OCI-LY3 (cell line): Measurements from ENCODE around the gene SKOR1.

Experiments used
- H2AFZ ChIP-seq: fragments of 200-600, 300-600 bp; shearing (Covaris generic); 2 replicates; pipeline ENCODE4 v1.6.0; 2014; ENCODE audit warnings: antibody characterized with exemption, low read depth, low read length
- H3K27ac ChIP-seq: fragments of 200-600, 300-600 bp; sonication (generic); 2 replicates; pipeline ENCODE4 v1.5.1; 2014; ENCODE audit warnings: mild to moderate bottlenecking, low read length, moderate library complexity, mixed read lengths
- H3K27me3 ChIP-seq: fragments of 200-600, 300-600 bp; sonication (generic); 2 replicates; pipeline ENCODE4 v1.6.1; 2014; ENCODE audit warnings: low read depth, low read length, mixed read lengths
- H3K36me3 ChIP-seq: fragments of 200-600, 300-600 bp; sonication (generic); replicated peaks from 2 replicates; pipeline ENCODE3; 2014; ENCODE audit warnings: low read depth, low read length, mixed read lengths
- H3K4me1 ChIP-seq: fragments of 300-600, 200-600 bp; sonication (generic); 2 replicates; pipeline ENCODE4 v1.6.1; 2014; ENCODE audit warnings: low read length, mixed read lengths
- H3K4me2 ChIP-seq: fragments of 200-600, 300-600 bp; sonication (generic); 2 replicates; pipeline ENCODE4 v1.6.1; 2014; ENCODE audit warnings: low read length, mixed read lengths
- H3K4me3 ChIP-seq: fragments of 300-600, 200-600 bp; sonication (generic); 2 replicates; pipeline ENCODE4 v1.5.1; 2014; ENCODE audit warnings: antibody characterized with exemption, mild to moderate bottlenecking, low read length, moderate library complexity
- H3K79me2 ChIP-seq: fragments of 300-600, 200-600 bp; shearing (Covaris generic); 2 replicates; pipeline ENCODE4 v1.6.1; 2014; ENCODE audit warnings: mild to moderate bottlenecking, low read length, mixed read lengths
- H3K9ac ChIP-seq: fragments of 300-600, 200-600 bp; shearing (Covaris generic); 2 replicates; pipeline ENCODE4 v1.6.0; 2014; ENCODE audit warnings: mild to moderate bottlenecking, low read length, moderate library complexity
- H3K9me3 ChIP-seq: fragments of 200-600, 300-600 bp; shearing (Covaris generic); 2 replicates; pipeline ENCODE4 v1.6.1; 2014; ENCODE audit warnings: low read length, mixed read lengths; ENCODE audit not compliant: insufficient read depth
- H4K20me1 ChIP-seq: fragments of 200-600, 300-600 bp; sonication (generic); 2 replicates; pipeline ENCODE4 v1.6.1; 2016; ENCODE audit warnings: low read length, mixed read lengths; ENCODE audit not compliant: insufficient read depth
- EZH2phosphoT487 ChIP-seq: fragments of 200-600 bp; shearing (Covaris generic); IDR thresholded peaks from 2 replicates; pipeline ENCODE4 v1.6.1; 2018; ENCODE audit warnings: antibody characterized with exemption, mixed run types, low read depth
- TF ChIP-seq, protein P1 (sequence below): fragments of 200-600, 300-600 bp; sonication (generic); IDR thresholded peaks from 2 replicates; pipeline ENCODE4 v1.5.1; 2014; ENCODE audit warnings: antibody characterized with exemption, low read length, low read depth

The SKOR1 gene

DNA sequence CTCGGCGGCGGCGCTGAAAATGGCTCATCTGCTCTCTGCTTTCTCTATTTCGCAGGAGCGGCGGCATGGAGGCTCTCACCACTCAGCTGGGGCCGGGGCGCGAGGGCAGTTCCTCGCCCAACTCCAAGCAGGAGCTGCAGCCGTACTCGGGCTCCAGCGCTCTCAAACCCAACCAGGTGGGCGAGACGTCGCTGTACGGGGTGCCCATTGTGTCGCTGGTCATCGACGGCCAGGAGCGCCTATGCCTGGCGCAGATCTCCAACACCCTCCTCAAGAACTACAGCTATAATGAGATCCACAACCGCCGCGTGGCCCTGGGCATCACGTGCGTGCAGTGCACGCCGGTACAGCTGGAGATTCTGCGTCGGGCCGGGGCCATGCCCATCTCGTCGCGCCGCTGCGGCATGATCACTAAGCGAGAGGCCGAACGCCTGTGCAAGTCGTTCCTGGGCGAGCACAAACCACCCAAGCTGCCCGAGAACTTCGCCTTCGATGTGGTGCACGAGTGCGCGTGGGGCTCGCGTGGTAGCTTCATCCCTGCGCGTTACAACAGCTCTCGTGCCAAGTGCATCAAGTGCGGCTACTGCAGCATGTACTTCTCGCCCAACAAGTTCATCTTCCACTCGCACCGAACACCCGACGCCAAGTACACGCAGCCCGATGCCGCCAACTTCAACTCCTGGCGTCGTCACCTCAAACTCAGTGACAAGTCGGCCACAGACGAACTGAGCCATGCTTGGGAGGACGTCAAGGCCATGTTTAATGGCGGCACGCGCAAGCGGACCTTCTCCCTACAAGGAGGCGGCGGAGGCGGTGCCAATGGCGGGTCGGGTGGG, 790 bp downstream of the SKOR1 start:
- Histone ChIP-seq H3K79me2 (no peaks in the 10 kb centered on the region), H3K4me3 (no peak overlapping the region), H3K9me3 (no peaks in the 10 kb centered on the region), H3K4me2 (no peak overlapping the region), H3K4me1 (no peaks in the 10 kb centered on the region), H3K27ac (no peak overlapping the region), H4K20me1 (no peaks in the 10 kb centered on the region), H3K36me3 (no peaks in the 10 kb centered on the region), H3K9ac (no peak overlapping the region), H3K27me3 (no peaks in the 10 kb centered on the region), H2AFZ (no peak overlapping the region)
- no peak for TF ChIP-seq EZH2phosphoT487
- TF ChIP-seq, protein P1, sequence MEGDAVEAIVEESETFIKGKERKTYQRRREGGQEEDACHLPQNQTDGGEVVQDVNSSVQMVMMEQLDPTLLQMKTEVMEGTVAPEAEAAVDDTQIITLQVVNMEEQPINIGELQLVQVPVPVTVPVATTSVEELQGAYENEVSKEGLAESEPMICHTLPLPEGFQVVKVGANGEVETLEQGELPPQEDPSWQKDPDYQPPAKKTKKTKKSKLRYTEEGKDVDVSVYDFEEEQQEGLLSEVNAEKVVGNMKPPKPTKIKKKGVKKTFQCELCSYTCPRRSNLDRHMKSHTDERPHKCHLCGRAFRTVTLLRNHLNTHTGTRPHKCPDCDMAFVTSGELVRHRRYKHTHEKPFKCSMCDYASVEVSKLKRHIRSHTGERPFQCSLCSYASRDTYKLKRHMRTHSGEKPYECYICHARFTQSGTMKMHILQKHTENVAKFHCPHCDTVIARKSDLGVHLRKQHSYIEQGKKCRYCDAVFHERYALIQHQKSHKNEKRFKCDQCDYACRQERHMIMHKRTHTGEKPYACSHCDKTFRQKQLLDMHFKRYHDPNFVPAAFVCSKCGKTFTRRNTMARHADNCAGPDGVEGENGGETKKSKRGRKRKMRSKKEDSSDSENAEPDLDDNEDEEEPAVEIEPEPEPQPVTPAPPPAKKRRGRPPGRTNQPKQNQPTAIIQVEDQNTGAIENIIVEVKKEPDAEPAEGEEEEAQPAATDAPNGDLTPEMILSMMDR = no peak

DNA sequence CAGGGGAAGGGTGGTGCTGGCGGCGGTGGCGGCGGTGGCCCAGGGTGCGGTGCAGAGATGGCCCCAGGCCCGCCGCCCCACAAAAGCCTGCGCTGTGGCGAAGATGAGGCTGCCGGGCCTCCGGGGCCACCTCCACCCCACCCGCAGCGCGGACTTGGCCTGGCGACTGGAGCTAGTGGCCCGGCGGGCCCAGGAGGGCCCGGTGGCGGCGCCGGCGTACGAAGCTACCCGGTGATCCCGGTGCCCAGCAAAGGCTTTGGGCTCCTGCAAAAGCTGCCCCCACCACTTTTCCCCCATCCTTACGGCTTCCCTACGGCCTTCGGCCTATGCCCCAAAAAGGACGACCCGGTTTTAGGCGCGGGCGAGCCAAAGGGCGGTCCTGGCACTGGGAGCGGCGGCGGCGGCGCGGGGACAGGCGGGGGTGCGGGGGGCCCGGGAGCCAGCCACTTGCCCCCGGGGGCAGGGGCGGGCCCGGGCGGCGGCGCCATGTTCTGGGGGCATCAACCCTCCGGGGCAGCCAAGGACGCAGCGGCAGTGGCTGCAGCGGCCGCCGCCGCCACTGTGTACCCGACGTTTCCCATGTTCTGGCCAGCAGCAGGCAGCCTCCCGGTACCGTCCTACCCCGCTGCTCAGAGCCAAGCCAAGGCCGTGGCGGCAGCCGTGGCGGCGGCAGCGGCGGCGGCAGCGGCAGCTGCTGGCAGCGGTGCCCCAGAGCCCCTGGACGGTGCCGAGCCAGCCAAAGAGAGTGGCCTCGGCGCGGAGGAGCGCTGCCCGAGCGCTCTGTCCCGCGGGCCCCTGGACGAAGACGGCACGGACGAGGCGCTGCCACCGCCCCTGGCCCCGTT, 1.6 kb downstream of the SKOR1 start:
- TF ChIP-seq, protein P1 = no peak
- TF ChIP-seq EZH2phosphoT487 = no peak
- Histone ChIP-seq H3K4me3 (no peak overlapping the region), H3K9me3 (no peaks in the 10 kb centered on the region), H2AFZ (no peak overlapping the region), H3K9ac (no peak overlapping the region), H3K27ac (no peak overlapping the region), H4K20me1 (no peaks in the 10 kb centered on the region), H3K4me2 (no peak overlapping the region), H3K4me1 (no peaks in the 10 kb centered on the region), H3K27me3 (no peaks in the 10 kb centered on the region), H3K36me3 (no peaks in the 10 kb centered on the region), H3K79me2 (no peaks in the 10 kb centered on the region)

DNA sequence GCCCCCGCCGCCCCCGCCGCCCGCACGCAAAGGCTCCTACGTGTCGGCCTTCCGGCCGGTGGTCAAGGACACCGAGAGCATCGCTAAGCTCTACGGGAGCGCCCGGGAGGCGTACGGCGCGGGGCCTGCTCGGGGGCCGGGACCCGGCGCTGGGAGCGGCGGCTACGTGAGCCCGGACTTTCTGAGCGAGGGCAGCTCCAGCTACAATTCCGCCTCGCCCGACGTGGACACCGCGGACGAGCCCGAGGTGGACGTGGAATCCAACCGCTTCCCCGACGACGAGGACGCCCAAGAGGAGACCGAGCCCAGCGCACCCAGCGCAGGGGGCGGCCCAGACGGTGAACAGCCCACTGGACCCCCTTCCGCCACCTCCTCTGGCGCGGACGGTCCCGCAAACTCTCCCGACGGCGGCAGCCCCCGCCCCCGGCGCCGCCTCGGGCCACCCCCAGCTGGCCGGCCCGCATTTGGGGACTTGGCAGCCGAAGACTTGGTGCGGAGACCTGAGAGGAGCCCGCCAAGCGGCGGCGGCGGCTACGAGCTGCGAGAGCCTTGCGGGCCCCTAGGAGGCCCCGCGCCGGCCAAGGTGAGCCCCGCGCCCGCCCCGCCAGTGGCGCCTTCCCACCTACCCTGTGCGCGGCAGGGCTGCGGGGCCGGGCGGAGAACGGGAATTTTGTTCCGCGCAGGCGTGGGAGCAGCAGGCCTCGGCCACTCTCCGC, 2.4 kb downstream of the SKOR1 start:
- no peak overlapping the region for H2AFZ ChIP-seq

More for the DNA sequence above, 2.4 kb downstream of the SKOR1 start:
- Histone ChIP-seq H3K9ac (no peak overlapping the region), H4K20me1 (no peaks in the 10 kb centered on the region), H3K4me1 (no peaks in the 10 kb centered on the region), H3K4me3 (no peak overlapping the region), H3K9me3 (no peaks in the 10 kb centered on the region), H3K4me2 (no peak overlapping the region), H3K79me2 (no peaks in the 10 kb centered on the region), H3K36me3 (no peaks in the 10 kb centered on the region), H3K27me3 (peaks cover 7% of the 10 kb centered on the region), H3K27ac (no peak overlapping the region)
- TF ChIP-seq, protein P1 = no peak
- TF ChIP-seq EZH2phosphoT487 = no peak
